ENCODE measurements around the gene IL18.

IL18 gene

DNA sequence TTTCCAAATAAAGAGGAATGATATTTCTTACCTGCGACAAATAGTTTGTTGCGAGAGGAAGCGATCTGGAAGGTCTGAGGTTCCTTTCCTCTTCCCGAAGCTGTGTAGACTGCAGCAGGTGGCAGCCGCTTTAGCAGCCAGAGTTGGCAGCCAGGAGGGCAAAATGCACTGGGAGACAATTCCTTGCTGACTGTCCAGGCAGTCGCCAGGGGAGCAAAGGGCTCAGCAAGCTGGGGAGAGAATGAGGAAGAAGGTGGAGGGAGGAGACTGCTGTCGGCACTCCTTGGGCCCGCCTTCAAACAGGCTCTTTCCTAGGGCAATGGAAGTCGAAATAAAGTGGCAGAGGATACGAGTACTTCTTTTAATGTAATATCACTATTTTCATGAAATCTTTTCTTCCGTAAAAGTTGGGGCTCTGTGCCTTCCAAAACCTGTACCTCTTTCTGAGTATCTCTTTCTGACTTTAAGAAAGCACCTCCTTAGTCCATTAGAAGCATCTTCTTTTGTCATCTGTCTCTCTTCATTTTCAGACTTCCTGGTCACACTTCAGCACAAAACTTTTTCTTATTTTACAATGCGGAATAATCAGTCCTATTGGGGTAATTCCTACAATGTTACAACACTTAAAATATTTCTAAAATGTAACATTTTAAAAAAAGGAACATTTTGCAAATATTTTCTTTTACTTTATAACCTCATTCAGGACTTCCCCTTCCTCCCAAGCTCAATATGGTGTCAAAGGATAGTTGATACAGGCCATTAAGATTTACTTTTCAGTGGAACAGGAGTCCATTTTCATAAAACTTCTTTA, at the start of gene IL18:
IL18 (minus strand) TSS at position 220 of the 811 bp plus-strand sequence. CDS start 9,041 bp downstream, outside the sequence.
- TF ChIP-seq, protein P1, sequence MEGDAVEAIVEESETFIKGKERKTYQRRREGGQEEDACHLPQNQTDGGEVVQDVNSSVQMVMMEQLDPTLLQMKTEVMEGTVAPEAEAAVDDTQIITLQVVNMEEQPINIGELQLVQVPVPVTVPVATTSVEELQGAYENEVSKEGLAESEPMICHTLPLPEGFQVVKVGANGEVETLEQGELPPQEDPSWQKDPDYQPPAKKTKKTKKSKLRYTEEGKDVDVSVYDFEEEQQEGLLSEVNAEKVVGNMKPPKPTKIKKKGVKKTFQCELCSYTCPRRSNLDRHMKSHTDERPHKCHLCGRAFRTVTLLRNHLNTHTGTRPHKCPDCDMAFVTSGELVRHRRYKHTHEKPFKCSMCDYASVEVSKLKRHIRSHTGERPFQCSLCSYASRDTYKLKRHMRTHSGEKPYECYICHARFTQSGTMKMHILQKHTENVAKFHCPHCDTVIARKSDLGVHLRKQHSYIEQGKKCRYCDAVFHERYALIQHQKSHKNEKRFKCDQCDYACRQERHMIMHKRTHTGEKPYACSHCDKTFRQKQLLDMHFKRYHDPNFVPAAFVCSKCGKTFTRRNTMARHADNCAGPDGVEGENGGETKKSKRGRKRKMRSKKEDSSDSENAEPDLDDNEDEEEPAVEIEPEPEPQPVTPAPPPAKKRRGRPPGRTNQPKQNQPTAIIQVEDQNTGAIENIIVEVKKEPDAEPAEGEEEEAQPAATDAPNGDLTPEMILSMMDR (IDR thresholded peaks at IDR 0.05; ENCODE audit: extremely low read depth, insufficient read depth, missing control alignments): no peak
- DNase-seq (ENCODE audit: low spot score): no peak
- in situ Hi-C loops (cut with MboI; ENCODE audit: low pct_unique_long_range_greater_than_20kb, low sequenced_read_pairs, unreplicated experiment): no loop called here

DNA sequence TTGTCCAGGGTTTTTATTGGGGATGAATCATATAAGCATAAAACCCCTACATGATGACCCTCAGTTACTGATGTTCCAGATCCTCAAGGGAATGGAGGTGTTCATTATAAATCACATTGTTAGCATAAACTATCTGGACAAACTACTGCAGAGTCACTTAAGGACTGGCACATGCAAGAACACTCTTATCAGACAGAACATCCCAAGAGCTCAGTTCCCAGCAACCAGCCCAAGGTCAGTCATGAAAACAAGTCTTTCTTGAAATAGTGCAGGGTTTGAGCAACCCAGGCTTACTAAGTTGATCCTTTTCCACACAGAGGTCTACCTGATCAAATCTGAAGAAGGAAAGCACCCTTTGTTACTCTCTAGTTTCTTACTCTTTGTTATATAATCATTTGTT, 48.8 kb upstream of the IL18 start:
- TF ChIP-seq, protein P1 (IDR thresholded peaks at IDR 0.05; ENCODE audit: extremely low read depth, insufficient read depth, missing control alignments): no peak
- in situ Hi-C loops (cut with MboI; ENCODE audit: low pct_unique_long_range_greater_than_20kb, low sequenced_read_pairs, unreplicated experiment): no loop called here
- DNase-seq (ENCODE audit: low spot score): no peak

DNA sequence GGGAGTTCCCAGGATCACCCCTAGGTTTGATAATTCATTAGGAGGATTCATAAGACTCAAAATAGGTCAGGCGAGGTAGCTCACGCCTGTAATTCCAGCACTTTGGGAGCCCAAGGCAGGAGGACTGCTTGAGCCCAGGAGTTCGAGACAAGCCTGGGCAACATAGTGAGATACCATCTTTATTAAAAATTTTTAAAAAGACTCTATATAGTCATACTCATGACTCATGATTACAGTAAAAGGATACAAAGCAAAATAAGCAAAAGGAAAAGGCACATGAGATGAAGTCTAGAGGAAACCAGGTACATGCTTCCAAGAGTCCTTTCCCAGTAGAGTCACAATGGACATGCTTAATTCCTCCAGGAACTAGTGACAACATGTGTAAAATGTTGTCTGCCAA, 48.4 kb upstream of the IL18 start:
- in situ Hi-C loops (cut with MboI; ENCODE audit: low pct_unique_long_range_greater_than_20kb, low sequenced_read_pairs, unreplicated experiment): no loop called here
- TF ChIP-seq, protein P1 (IDR thresholded peaks at IDR 0.05; ENCODE audit: extremely low read depth, insufficient read depth, missing control alignments): no peak
- DNase-seq (ENCODE audit: low spot score): no peak

DNA sequence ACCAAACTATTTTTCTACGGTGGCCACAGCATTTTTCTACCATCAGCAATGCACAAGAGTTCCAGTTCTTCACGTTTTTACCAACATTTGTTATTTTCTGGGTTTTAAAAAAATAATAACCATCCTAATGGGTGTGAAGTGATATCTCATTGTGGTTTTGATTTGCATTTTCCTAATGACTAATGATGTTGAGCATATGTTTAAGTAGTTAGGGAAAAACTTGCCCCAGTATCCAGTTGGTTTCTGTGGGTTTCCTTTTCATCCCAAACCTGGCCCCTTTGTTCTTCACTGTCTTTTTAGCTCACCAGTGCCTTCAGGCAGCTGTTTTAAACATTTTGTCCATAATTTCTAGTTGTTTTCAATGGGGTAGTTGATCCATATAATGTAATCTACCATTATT, 47.6 kb upstream of the IL18 start:
- DNase-seq (ENCODE audit: low spot score): no peak
- in situ Hi-C loops (cut with MboI; ENCODE audit: low pct_unique_long_range_greater_than_20kb, low sequenced_read_pairs, unreplicated experiment): no loop called here
- TF ChIP-seq, protein P1 (IDR thresholded peaks at IDR 0.05; ENCODE audit: extremely low read depth, insufficient read depth, missing control alignments): no peak

DNA sequence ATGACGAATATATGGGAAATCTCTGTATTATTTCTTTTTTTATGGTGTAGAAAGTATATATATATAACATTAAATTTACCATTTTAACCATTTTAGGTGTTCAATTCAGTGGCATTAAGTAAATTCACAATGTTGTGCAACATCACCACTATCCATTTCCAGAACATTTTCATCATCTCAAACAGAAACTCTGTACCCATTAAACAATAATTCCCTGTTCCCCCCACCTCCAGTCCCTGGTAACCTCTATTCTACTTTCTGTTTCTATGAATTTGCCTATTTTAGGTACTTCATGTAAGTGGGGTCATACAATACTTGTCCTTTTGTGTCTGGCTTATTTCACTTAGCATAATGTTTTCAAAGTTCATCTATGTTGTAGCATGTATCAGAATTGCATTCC, 47.0 kb upstream of the IL18 start:
- no peak for DNase-seq (ENCODE audit: low spot score)
- TF ChIP-seq, protein P1 (IDR thresholded peaks at IDR 0.05; ENCODE audit: extremely low read depth, insufficient read depth, missing control alignments): no peak
- in situ Hi-C loops (cut with MboI; ENCODE audit: low pct_unique_long_range_greater_than_20kb, low sequenced_read_pairs, unreplicated experiment): no loop called here

DNA sequence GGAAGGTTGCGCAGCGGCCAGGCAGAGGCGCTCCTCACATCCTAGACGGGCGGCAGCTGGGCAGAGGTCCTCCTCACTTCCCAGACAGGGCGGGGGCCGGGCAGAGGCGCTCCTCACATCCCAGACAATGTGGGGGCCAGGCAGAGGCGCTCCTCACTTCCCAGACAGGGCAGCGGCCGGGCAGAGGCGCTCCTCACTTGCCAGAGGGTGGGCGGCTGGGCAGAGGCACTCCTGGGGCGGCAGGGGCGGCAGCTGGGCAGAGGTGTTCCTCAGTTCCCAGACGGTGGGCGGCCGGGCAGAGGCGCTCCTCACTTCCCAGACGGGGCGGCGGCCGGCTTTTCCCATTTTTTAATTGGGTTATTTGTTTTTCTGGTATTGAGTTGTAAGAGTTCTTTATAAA, 42.2 kb upstream of the IL18 start:
- DNase-seq (ENCODE audit: low spot score): no peak
- in situ Hi-C loops (cut with MboI; ENCODE audit: low pct_unique_long_range_greater_than_20kb, low sequenced_read_pairs, unreplicated experiment): no loop called here
- TF ChIP-seq, protein P1 (IDR thresholded peaks at IDR 0.05; ENCODE audit: extremely low read depth, insufficient read depth, missing control alignments): no peak

Measured in GM13977 (cell line).